Measurements from ENCODE around the gene BCAS1. TPM values are rescaled to one million over a fixed set of nuclear protein-coding genes. Genes with fewer than 3 reads are reported as not detected.

The BCAS1 gene
- total RNA-seq, 6 experiments from 2014 or later = 0.07 to 0.43 (median 0.15) TPM; not detected in 2

DNA sequence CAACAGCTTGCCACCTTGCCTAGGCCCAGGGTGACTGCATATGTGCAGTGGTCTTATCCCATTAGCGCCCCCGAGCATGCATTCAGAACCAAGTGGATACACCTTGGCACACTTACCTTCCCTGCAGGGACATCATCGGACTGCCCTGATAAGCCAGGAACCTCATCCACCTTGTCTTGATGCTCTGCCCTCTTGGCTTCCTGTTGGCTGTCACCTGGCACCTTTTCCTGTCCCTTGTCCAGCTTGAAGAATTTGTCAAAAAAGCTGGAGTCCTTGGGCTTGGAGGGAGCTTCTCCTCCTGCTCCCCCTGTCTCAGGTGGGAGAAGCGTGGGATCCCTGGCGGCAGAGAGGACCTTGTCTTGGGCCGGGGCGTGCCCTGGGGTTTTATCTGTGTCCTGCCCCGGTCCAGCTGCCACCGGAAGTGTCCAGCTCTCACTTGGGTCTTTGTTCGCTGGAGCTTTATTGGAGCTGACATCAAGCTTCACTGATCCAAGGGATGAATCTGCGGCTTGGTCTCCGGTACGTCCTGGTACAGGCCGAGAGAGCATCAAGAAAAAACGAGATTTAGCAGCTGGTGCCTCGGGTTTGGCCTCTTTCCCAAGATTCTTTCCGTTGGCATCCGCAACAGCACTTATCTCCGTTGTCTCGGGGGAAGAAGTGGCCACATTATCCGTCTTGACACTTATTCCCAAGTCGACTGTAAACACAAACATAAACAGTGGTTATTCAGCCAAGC is 42.0 kb downstream of the BCAS1 start:
- no peak overlapping the region for H3K4me3 ChIP-seq
- no peaks in the 10 kb centered on the region for H3K9me3 ChIP-seq
- WGBS (ENCODE audit: insufficient coverage, low coverage, low lambda C conversion rate, missing lambda C conversion rate) = 69% methylated on average over 18 of the region's 22 CpGs
- DNase-seq (no peak), ATAC-seq (no peak)
- H3K4me1 ChIP-seq = no peaks in the 10 kb centered on the region
- no peaks in the 10 kb centered on the region for H3K27me3 ChIP-seq
- no peak overlapping the region for H3K27ac ChIP-seq
- H3K36me3 ChIP-seq = no peaks in the 10 kb centered on the region
- intact Hi-C loops (cut with DNase I) = no loop called here
- no peak for TF ChIP-seq POLR2A (IDR thresholded peaks at IDR 0.05)
- TF ChIP-seq, protein P1, sequence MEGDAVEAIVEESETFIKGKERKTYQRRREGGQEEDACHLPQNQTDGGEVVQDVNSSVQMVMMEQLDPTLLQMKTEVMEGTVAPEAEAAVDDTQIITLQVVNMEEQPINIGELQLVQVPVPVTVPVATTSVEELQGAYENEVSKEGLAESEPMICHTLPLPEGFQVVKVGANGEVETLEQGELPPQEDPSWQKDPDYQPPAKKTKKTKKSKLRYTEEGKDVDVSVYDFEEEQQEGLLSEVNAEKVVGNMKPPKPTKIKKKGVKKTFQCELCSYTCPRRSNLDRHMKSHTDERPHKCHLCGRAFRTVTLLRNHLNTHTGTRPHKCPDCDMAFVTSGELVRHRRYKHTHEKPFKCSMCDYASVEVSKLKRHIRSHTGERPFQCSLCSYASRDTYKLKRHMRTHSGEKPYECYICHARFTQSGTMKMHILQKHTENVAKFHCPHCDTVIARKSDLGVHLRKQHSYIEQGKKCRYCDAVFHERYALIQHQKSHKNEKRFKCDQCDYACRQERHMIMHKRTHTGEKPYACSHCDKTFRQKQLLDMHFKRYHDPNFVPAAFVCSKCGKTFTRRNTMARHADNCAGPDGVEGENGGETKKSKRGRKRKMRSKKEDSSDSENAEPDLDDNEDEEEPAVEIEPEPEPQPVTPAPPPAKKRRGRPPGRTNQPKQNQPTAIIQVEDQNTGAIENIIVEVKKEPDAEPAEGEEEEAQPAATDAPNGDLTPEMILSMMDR (IDR thresholded peaks at IDR 0.05) = no peak

DNA sequence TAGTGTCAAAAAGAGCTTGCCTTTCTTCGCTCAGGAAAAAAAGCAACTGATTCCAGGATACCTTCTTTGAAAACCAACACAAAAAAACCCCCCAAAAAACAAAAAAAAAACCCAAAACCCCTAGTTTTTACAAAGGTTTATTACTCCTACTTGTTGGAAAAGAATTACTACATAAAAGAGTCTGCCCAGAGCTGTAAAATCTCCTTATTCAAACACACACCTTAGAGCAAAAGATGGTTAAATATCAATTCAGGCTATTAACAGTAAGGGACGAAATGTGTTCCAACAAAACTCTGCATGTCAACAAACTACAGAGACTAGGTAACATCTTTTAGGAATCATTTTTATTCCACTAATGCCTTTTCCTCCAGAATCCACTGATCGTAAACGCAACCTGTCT is 42.7 kb downstream of the BCAS1 start:
- no peak for TF ChIP-seq POLR2A (IDR thresholded peaks at IDR 0.05)
- TF ChIP-seq, protein P1 (IDR thresholded peaks at IDR 0.05) = no peak
- H3K27me3 ChIP-seq = no peaks in the 10 kb centered on the region
- intact Hi-C loops (cut with DNase I) = no loop called here
- DNase-seq = no peak
- no peak overlapping the region for H3K4me3 ChIP-seq
- no peak overlapping the region for H3K27ac ChIP-seq
- H3K36me3 ChIP-seq = no peaks in the 10 kb centered on the region
- 76% methylated on average over 4 of the region's 4 CpGs for WGBS (ENCODE audit: insufficient coverage, low coverage, low lambda C conversion rate, missing lambda C conversion rate)
- H3K9me3 ChIP-seq = no peaks in the 10 kb centered on the region
- no peaks in the 10 kb centered on the region for H3K4me1 ChIP-seq
- ATAC-seq = no peak

DNA sequence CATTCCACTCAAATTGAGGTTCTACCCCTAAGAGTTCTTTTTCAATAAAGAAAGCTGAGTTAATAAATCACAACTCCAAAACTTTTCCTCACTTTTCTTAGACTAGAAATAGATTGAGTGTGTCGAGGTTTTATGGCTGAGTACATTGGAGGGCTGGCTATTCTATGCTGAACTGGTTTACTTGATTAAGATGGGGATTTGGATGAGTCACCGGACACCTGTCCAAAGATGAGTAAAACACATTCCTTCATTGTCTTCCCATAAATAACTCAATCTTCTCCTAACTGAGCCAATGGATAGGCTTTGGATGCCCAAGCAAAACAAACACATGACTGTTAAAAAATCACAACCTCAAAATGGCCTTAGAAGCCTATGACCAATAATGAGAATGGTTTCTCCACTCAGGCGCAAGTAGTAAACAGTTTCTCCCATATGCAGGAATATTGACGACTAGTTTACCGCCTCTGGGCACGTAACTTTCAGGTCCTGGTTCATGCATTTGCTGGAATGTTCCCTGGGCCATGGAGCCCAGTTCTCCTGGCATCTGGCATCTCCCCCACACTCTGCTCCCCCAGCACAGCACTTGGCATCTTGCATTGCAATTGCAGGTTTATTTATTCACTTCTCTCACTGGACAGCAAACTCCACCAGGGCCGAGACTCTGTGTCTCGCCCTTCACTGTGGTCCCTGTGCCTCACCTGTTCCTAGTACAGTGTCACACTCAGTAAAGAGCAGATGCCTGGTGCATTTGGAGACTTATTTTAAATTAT is 43.9 kb downstream of the BCAS1 start:
- intact Hi-C loops (cut with DNase I) = no loop called here
- Histone ChIP-seq H3K36me3 (no peaks in the 10 kb centered on the region), H3K27ac (no peak overlapping the region), H3K27me3 (no peaks in the 10 kb centered on the region), H3K4me1 (no peaks in the 10 kb centered on the region), H3K9me3 (no peaks in the 10 kb centered on the region), H3K4me3 (no peak overlapping the region)
- TF ChIP-seq, protein P1 (IDR thresholded peaks at IDR 0.05) = no peak
- TF ChIP-seq POLR2A (IDR thresholded peaks at IDR 0.05) = no peak
- DNase-seq (no peak), ATAC-seq (no peak)
- 83% methylated on average over 5 of the region's 8 CpGs for WGBS (ENCODE audit: insufficient coverage, low coverage, low lambda C conversion rate, missing lambda C conversion rate)

DNA sequence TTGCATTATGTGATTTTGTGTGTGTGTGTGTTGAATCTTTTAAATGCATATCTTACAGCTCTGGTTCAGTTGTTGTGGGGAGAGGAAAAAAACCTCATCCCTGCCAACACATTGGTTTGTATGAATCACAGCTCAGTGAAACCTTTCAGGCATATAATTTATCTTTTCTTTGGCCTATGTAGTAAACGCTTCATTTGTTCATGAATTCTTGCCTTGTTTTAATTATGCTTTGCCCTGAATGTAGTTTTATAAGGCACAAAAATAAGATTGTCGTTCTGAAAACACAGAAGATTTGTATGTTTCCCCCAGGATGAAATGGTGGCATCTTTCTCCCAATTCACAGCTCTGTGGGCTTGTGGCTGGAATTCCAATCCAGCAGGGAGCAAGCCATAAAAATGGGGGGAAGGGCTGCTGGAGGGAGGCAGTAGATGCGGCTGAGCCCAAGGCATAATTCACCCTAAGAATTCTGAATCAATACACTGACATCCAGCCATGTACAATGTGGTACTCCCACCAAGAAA is 45.1 kb downstream of the BCAS1 start:
- no peak for TF ChIP-seq POLR2A (IDR thresholded peaks at IDR 0.05)
- TF ChIP-seq, protein P1 (IDR thresholded peaks at IDR 0.05) = no peak
- ATAC-seq = no peak
- H3K36me3 ChIP-seq = no peaks in the 10 kb centered on the region
- no peak for DNase-seq
- no peak overlapping the region for H3K4me3 ChIP-seq
- intact Hi-C loops (cut with DNase I) = no loop called here
- WGBS (ENCODE audit: insufficient coverage, low coverage, low lambda C conversion rate, missing lambda C conversion rate) = 51% methylated on average over 3 of the region's 3 CpGs
- no peaks in the 10 kb centered on the region for H3K27me3 ChIP-seq
- H3K4me1 ChIP-seq = no peaks in the 10 kb centered on the region
- H3K9me3 ChIP-seq = no peaks in the 10 kb centered on the region
- H3K27ac ChIP-seq = no peak overlapping the region

All from right lobe of liver (tissue), 6 donors.